SU-DHL-6 (cell line): ENCODE measurements around the gene ZKSCAN1.

Experiments used
- CTCF ChIP-seq: fragments of 200-600 bp; sonication (generic); IDR thresholded peaks from one replicate; pipeline ENCODE4 v1.5.1; 2017; ENCODE audit warnings: antibody characterized with exemption, mild to moderate bottlenecking, low read length, moderate library complexity; ENCODE audit not compliant: insufficient read depth, poor library complexity, severe bottlenecking
- EZH2phosphoT487 ChIP-seq: fragments of 200-600 bp; sonication (generic), shearing (Covaris generic); conservative IDR thresholded peaks from 2 replicates; pipeline ENCODE4 v1.6.1; 2018; ENCODE audit warnings: mild to moderate bottlenecking, antibody characterized with exemption, low read length, moderate library complexity, mixed read lengths

GRCh38 chr7:100090527-100091410 lies 75.4 kb downstream of the ZKSCAN1 start:
- TF ChIP-seq CTCF, result no peak
- TF ChIP-seq EZH2phosphoT487, result no peak
